Measurements from ENCODE around the gene SDK2.

Gene SDK2

GRCh38 chr17:73357981-73358380 lies 286.3 kb downstream of the SDK2 start:
- Histone ChIP-seq H3K27ac (ENCODE audit: low read depth, low read length) (no peak overlapping the region), H3K4me1 (ENCODE audit: control insufficient read depth, low read length) (no peaks in the 10 kb centered on the region), H3K4me3 (ENCODE audit: low read length) (no peak overlapping the region), H4K20me1 (ENCODE audit: control insufficient read depth, insufficient read depth, low read depth, low read length) (no peaks in the 10 kb centered on the region; the same call in 1 of the 2 replicates), H3K9me3 (ENCODE audit: control insufficient read depth, insufficient read depth, low read length) (no peaks in the 10 kb centered on the region), H3K9me2 (replicated peaks; ENCODE audit: control insufficient read depth, low read length) (no peaks in the 10 kb centered on the region), H3K79me2 (ENCODE audit: control insufficient read depth, low read length) (no peaks in the 10 kb centered on the region), H3K27me3 (ENCODE audit: control insufficient read depth, low read length) (no peaks in the 10 kb centered on the region), H3F3A (ENCODE audit: control insufficient read depth, insufficient read depth) (no peaks in the 10 kb centered on the region), H3K4me2 (ENCODE audit: low read length) (no peak overlapping the region), H3K36me3 (ENCODE audit: control insufficient read depth, low read length) (no peaks in the 10 kb centered on the region)
- no peak for TF ChIP-seq EZH2phosphoT487 (IDR thresholded peaks at IDR 0.05; ENCODE audit: borderline replicate concordance, low read length)
- TF ChIP-seq CTCF (IDR thresholded peaks at IDR 0.05; ENCODE audit: low read depth, low read length, poor library complexity, severe bottlenecking), result no peak

DNA sequence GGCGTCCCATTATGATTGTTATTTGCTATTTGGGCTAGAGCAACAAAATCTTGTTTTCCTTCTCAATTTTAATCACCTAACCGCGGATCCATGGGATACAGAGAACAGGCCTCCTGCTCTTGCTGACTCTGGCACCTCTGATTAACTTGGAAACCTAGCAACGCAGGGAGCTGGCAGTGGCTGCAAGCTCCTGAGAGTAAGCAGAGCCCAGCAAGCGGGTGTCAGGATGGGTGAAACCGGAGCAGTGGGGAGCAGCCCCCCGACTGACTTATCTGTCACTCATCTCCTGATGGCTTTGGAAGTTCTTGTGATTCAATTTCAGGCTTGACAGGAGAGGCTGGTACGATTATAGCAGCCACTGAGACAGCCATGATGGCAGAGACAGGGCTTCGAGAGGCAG lies 286.9 kb downstream of the SDK2 start:
- Histone ChIP-seq H3K27ac (ENCODE audit: low read depth, low read length) (no peak overlapping the region), H3K9me2 (replicated peaks; ENCODE audit: control insufficient read depth, low read length) (no peaks in the 10 kb centered on the region), H4K20me1 (ENCODE audit: control insufficient read depth, insufficient read depth, low read depth, low read length) (no peaks in the 10 kb centered on the region; the same call in 1 of the 2 replicates), H3F3A (ENCODE audit: control insufficient read depth, insufficient read depth) (no peaks in the 10 kb centered on the region), H3K9me3 (ENCODE audit: control insufficient read depth, insufficient read depth, low read length) (no peaks in the 10 kb centered on the region), H3K4me1 (ENCODE audit: control insufficient read depth, low read length) (no peaks in the 10 kb centered on the region), H3K36me3 (ENCODE audit: control insufficient read depth, low read length) (no peaks in the 10 kb centered on the region), H3K79me2 (ENCODE audit: control insufficient read depth, low read length) (no peaks in the 10 kb centered on the region), H3K4me3 (ENCODE audit: low read length) (no peak overlapping the region), H3K4me2 (ENCODE audit: low read length) (no peak overlapping the region), H3K27me3 (ENCODE audit: control insufficient read depth, low read length) (no peaks in the 10 kb centered on the region)
- TF ChIP-seq CTCF (IDR thresholded peaks at IDR 0.05; ENCODE audit: low read depth, low read length, poor library complexity, severe bottlenecking) (no peak), EZH2phosphoT487 (IDR thresholded peaks at IDR 0.05; ENCODE audit: borderline replicate concordance, low read length) (no peak)

DNA sequence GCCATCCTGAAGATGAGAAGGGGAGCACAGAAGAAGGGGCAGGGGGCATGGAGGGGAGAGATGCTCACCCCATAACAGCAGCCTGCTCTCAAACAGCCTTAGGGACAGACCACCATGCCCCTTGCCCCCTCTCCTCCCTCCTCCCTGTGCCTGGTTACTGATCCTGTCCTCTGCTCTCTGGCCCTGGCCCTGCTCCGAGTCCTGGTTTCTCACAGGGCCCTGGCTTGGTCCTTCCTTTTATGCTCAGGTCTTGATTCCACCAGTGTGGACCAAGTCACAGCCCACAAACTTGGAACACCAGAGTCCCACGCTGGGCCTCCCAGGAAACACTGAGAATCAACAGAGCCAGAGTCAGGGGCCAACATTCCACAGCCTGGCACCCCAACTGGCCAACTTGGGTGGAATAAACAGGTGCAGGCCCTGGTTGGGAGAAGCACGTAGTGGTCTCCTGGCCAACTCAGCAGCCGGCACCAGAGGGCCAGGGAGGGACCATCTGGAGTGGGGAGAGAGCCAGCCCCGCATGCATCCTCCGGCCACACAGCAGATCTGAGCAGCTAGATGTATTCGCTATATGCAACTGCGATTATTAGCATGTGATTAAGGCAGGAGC lies 287.6 kb downstream of the SDK2 start:
- H3K79me2 ChIP-seq (ENCODE audit: control insufficient read depth, low read length), result no peaks in the 10 kb centered on the region
- no peaks in the 10 kb centered on the region for H3K4me1 ChIP-seq (ENCODE audit: control insufficient read depth, low read length)
- TF ChIP-seq CTCF (IDR thresholded peaks at IDR 0.05; ENCODE audit: low read depth, low read length, poor library complexity, severe bottlenecking) (no peak), EZH2phosphoT487 (IDR thresholded peaks at IDR 0.05; ENCODE audit: borderline replicate concordance, low read length) (no peak)
- no peaks in the 10 kb centered on the region for H3F3A ChIP-seq (ENCODE audit: control insufficient read depth, insufficient read depth)
- H4K20me1 ChIP-seq (ENCODE audit: control insufficient read depth, insufficient read depth, low read depth, low read length), result no peaks in the 10 kb centered on the region; the same call in 1 of the 2 replicates
- no peak overlapping the region for H3K4me3 ChIP-seq (ENCODE audit: low read length)
- no peaks in the 10 kb centered on the region for H3K27me3 ChIP-seq (ENCODE audit: control insufficient read depth, low read length)
- no peak overlapping the region for H3K4me2 ChIP-seq (ENCODE audit: low read length)
- no peak overlapping the region for H3K27ac ChIP-seq (ENCODE audit: low read depth, low read length)
- H3K36me3 ChIP-seq (ENCODE audit: control insufficient read depth, low read length), result no peaks in the 10 kb centered on the region
- no peaks in the 10 kb centered on the region for H3K9me2 ChIP-seq (replicated peaks; ENCODE audit: control insufficient read depth, low read length)
- no peaks in the 10 kb centered on the region for H3K9me3 ChIP-seq (ENCODE audit: control insufficient read depth, insufficient read depth, low read length)

Data from DOHH2 (cell line).